Hematopoietic multipotent progenitor cell treated with erythropoietin and hydrocortisone succinate and interleukin-3 and kit ligand, for 4 days (in vitro differentiated cells): Measurements from ENCODE around the gene KLHL2.
"Not testable (repeated sequence)": the region's sequence is repeated elsewhere in the genome, so short reads cannot be mapped to it uniquely, and the experiment has no call there.

Experiments
- DNase-seq: peaks from one replicate; pipeline ENCODE4 v3.0.0-alpha.2; 2015

Gene KLHL2

GRCh38 chr4:165203541-165204461, 3.6 kb upstream of the KLHL2 start:
- no peak for DNase-seq

GRCh38 chr4:165204462-165204830, 2.9 kb upstream of the KLHL2 start:
- peak; percentile 31 for DNase-seq

- DNase-seq, result no peak
Observed at GRCh38 chr4:165207016-165207430, 338 bp upstream of the KLHL2 start.

GRCh38 chr4:165208221-165208652, 876 bp downstream of the KLHL2 start:
- DNase-seq, result peak; percentile 46

GRCh38 chr4:165208741-165209388, 1.5 kb downstream of the KLHL2 start:
- DNase-seq, result peak; percentile 11

- no peak for DNase-seq
Observed at GRCh38 chr4:165209796-165210195, 2.4 kb downstream of the KLHL2 start.

- no peak for DNase-seq
Observed at GRCh38 chr4:165210566-165210965, 3.2 kb downstream of the KLHL2 start.

- not testable (repeated sequence) for DNase-seq
Observed at GRCh38 chr4:165212647-165213046, 5.3 kb downstream of the KLHL2 start.

GRCh38 chr4:165213404-165213803, 6.0 kb downstream of the KLHL2 start:
- DNase-seq, result not testable (repeated sequence)

GRCh38 chr4:165213991-165214709, 6.8 kb downstream of the KLHL2 start:
- DNase-seq, result not testable (repeated sequence)

- not testable (repeated sequence) for DNase-seq
Observed at GRCh38 chr4:165215034-165215751, 7.8 kb downstream of the KLHL2 start.

- DNase-seq, result peak; percentile 16
Observed at GRCh38 chr4:165215761-165216487, 8.6 kb downstream of the KLHL2 start.

- DNase-seq, result no peak
Observed at GRCh38 chr4:165217325-165217724, 10.0 kb downstream of the KLHL2 start.

- not testable (repeated sequence) for DNase-seq
Observed at GRCh38 chr4:165221306-165221705, 13.9 kb downstream of the KLHL2 start.

- DNase-seq, result not testable (repeated sequence)
Observed at GRCh38 chr4:165221993-165222650, 14.8 kb downstream of the KLHL2 start.

- DNase-seq, result peak; percentile 55
Observed at GRCh38 chr4:165222651-165222994, 15.3 kb downstream of the KLHL2 start.

- DNase-seq, result not testable (repeated sequence)
Observed at GRCh38 chr4:165227401-165227800, 20.0 kb downstream of the KLHL2 start.

- not testable (repeated sequence) for DNase-seq
Observed at GRCh38 chr4:165229490-165230200, 22.3 kb downstream of the KLHL2 start.

- DNase-seq, result not testable (repeated sequence)
Observed at GRCh38 chr4:165232623-165233433, 25.5 kb downstream of the KLHL2 start.

GRCh38 chr4:165234766-165235165, 27.4 kb downstream of the KLHL2 start:
- no peak for DNase-seq
